H54 (cell line): Measurements from ENCODE around the gene CIZ1.

Experiments
- DNase-seq: peaks from one replicate; pipeline ENCODE4 v3.0.0; 2011; ENCODE audit warnings: low spot score, mixed read lengths; ENCODE audit not compliant: insufficient read length
- FAIRE-seq: peaks from 3 replicates; lab custom pipeline; 2011; peaks lifted over from hg19 to GRCh38; lab: Jason Lieb, UNC
- POLR2A ChIP-seq: IDR thresholded peaks from 2 replicates; pipeline ENCODE4 v1.6.1; 2011; ENCODE audit warnings: low read depth, mild to moderate bottlenecking, low read length

The CIZ1 gene

GRCh38 chr9:128120061-128120740 lies 71.2 kb downstream of the CIZ1 start:
- TF ChIP-seq POLR2A = no peak

GRCh38 chr9:128118971-128119665 lies 72.3 kb downstream of the CIZ1 start:
- DNase-seq (no peak), FAIRE-seq (no peak)
- TF ChIP-seq POLR2A = no peak

More at GRCh38 chr9:128120061-128120740, 71.2 kb downstream of the CIZ1 start:
- no peak for DNase-seq
- FAIRE-seq = no peak

GRCh38 chr9:128118472-128118857 lies 72.9 kb downstream of the CIZ1 start:
- TF ChIP-seq POLR2A = no peak
- DNase-seq (no peak), FAIRE-seq (no peak)

- TF ChIP-seq POLR2A = no peak
- FAIRE-seq = peak; percentile 89
- peak; percentile 92 for DNase-seq
Measured at GRCh38 chr9:128117613-128118471, 73.5 kb downstream of the CIZ1 start.

- FAIRE-seq = no peak
- TF ChIP-seq POLR2A = no peak
- DNase-seq = no peak
Measured at GRCh38 chr9:128116104-128117083, 75.0 kb downstream of the CIZ1 start.
